ENCODE measurements around the gene ARF4.

ARF4 gene

GRCh38 chr3:57582474-57583168 lies 14.5 kb downstream of the ARF4 start:
- H3K27ac ChIP-seq (ENCODE audit: low read length) = no peak overlapping the region
- DNase-seq (ENCODE audit: low read depth, low spot score) = no peak
- no CpG with 5 or more reads among the region's 7 CpGs for WGBS (ENCODE audit: insufficient coverage, insufficient read length)
- no peaks in the 10 kb centered on the region; the same call in 1 of the 2 replicates for H3K36me3 ChIP-seq (ENCODE audit: control insufficient read depth, insufficient read depth, low read length)
- H3K4me3 ChIP-seq (ENCODE audit: low read length) = no peak overlapping the region
- H3K4me1 ChIP-seq (ENCODE audit: control insufficient read depth, insufficient read depth, low read length) = no peaks in the 10 kb centered on the region
- H3K27me3 ChIP-seq (ENCODE audit: control insufficient read depth, insufficient read depth, low read length) = no peaks in the 10 kb centered on the region
- H3K9me3 ChIP-seq (ENCODE audit: control insufficient read depth, insufficient read depth, low read length) = no peaks in the 10 kb centered on the region

GRCh38 chr3:57577801-57578200 lies 19.3 kb downstream of the ARF4 start:
- no peak overlapping the region for H3K27ac ChIP-seq (ENCODE audit: low read length)
- no peaks in the 10 kb centered on the region for H3K9me3 ChIP-seq (ENCODE audit: control insufficient read depth, insufficient read depth, low read length)
- H3K36me3 ChIP-seq (ENCODE audit: control insufficient read depth, insufficient read depth, low read length) = peaks cover 3% of the 10 kb centered on the region; the same call in 1 of the 2 replicates
- no peak for DNase-seq (ENCODE audit: low read depth, low spot score)
- no peak overlapping the region for H3K4me3 ChIP-seq (ENCODE audit: low read length)
- no CpG with 5 or more reads among the region's 9 CpGs for WGBS (ENCODE audit: insufficient coverage, insufficient read length)
- no peaks in the 10 kb centered on the region for H3K27me3 ChIP-seq (ENCODE audit: control insufficient read depth, insufficient read depth, low read length)
- no peaks in the 10 kb centered on the region for H3K4me1 ChIP-seq (ENCODE audit: control insufficient read depth, insufficient read depth, low read length)

GRCh38 chr3:57575966-57576626 lies 21.0 kb downstream of the ARF4 start:
- Histone ChIP-seq H3K9me3 (ENCODE audit: control insufficient read depth, insufficient read depth, low read length) (no peaks in the 10 kb centered on the region), H3K27ac (ENCODE audit: low read length) (no peak overlapping the region), H3K27me3 (ENCODE audit: control insufficient read depth, insufficient read depth, low read length) (no peaks in the 10 kb centered on the region), H3K4me1 (ENCODE audit: control insufficient read depth, insufficient read depth, low read length) (no peaks in the 10 kb centered on the region), H3K36me3 (ENCODE audit: control insufficient read depth, insufficient read depth, low read length) (peaks cover 3% of the 10 kb centered on the region; the same call in 1 of the 2 replicates), H3K4me3 (ENCODE audit: low read length) (no peak overlapping the region)
- DNase-seq (ENCODE audit: low read depth, low spot score) = no peak
- no CpG with 5 or more reads among the region's 3 CpGs for WGBS (ENCODE audit: insufficient coverage, insufficient read length)

- H3K27me3 ChIP-seq (ENCODE audit: control insufficient read depth, insufficient read depth, low read length) = no peaks in the 10 kb centered on the region
- WGBS (ENCODE audit: insufficient coverage, insufficient read length) = no CpG with 5 or more reads among the region's 3 CpGs
- no peaks in the 10 kb centered on the region for H3K9me3 ChIP-seq (ENCODE audit: control insufficient read depth, insufficient read depth, low read length)
- H3K4me3 ChIP-seq (ENCODE audit: low read length) = no peak overlapping the region
- DNase-seq (ENCODE audit: low read depth, low spot score) = no peak
- peaks cover 3% of the 10 kb centered on the region; the same call in 1 of the 2 replicates for H3K36me3 ChIP-seq (ENCODE audit: control insufficient read depth, insufficient read depth, low read length)
- H3K27ac ChIP-seq (ENCODE audit: low read length) = no peak overlapping the region
- no peaks in the 10 kb centered on the region for H3K4me1 ChIP-seq (ENCODE audit: control insufficient read depth, insufficient read depth, low read length)
Measured at GRCh38 chr3:57572096-57572495, 25.0 kb downstream of the ARF4 start.

- H3K27me3 ChIP-seq (ENCODE audit: control insufficient read depth, insufficient read depth, low read length) = no peaks in the 10 kb centered on the region
- peaks cover 3% of the 10 kb centered on the region; the same call in 1 of the 2 replicates for H3K36me3 ChIP-seq (ENCODE audit: control insufficient read depth, insufficient read depth, low read length)
- no peak for DNase-seq (ENCODE audit: low read depth, low spot score)
- no peaks in the 10 kb centered on the region for H3K9me3 ChIP-seq (ENCODE audit: control insufficient read depth, insufficient read depth, low read length)
- no peak overlapping the region for H3K4me3 ChIP-seq (ENCODE audit: low read length)
- WGBS (ENCODE audit: insufficient coverage, insufficient read length) = no CpG with 5 or more reads among the region's 2 CpGs
- no peaks in the 10 kb centered on the region for H3K4me1 ChIP-seq (ENCODE audit: control insufficient read depth, insufficient read depth, low read length)
- H3K27ac ChIP-seq (ENCODE audit: low read length) = no peak overlapping the region
Measured at GRCh38 chr3:57570878-57571277, 26.3 kb downstream of the ARF4 start.

GRCh38 chr3:57569859-57570450 lies 27.2 kb downstream of the ARF4 start:
- H3K36me3 ChIP-seq (ENCODE audit: control insufficient read depth, insufficient read depth, low read length) = peaks cover 3% of the 10 kb centered on the region; the same call in 1 of the 2 replicates
- H3K27me3 ChIP-seq (ENCODE audit: control insufficient read depth, insufficient read depth, low read length) = no peaks in the 10 kb centered on the region
- H3K4me1 ChIP-seq (ENCODE audit: control insufficient read depth, insufficient read depth, low read length) = no peaks in the 10 kb centered on the region

GRCh38 chr3:57559526-57559925 lies 37.6 kb downstream of the ARF4 start:
- no peaks in the 10 kb centered on the region for H3K9me3 ChIP-seq (ENCODE audit: control insufficient read depth, insufficient read depth, low read length)
- no peak overlapping the region for H3K27ac ChIP-seq (ENCODE audit: low read length)
- H3K27me3 ChIP-seq (ENCODE audit: control insufficient read depth, insufficient read depth, low read length) = no peaks in the 10 kb centered on the region
- no peak overlapping the region for H3K4me3 ChIP-seq (ENCODE audit: low read length)
- H3K36me3 ChIP-seq (ENCODE audit: control insufficient read depth, insufficient read depth, low read length) = peaks cover 4% of the 10 kb centered on the region; the same call in 1 of the 2 replicates
- DNase-seq (ENCODE audit: low read depth, low spot score) = no peak
- WGBS (ENCODE audit: insufficient coverage, insufficient read length) = no CpG with 5 or more reads among the region's 1 CpG
- H3K4me1 ChIP-seq (ENCODE audit: control insufficient read depth, insufficient read depth, low read length) = peaks cover 4% of the 10 kb centered on the region; the same call in 1 of the 2 replicates

More at GRCh38 chr3:57569859-57570450, 27.2 kb downstream of the ARF4 start:
- Histone ChIP-seq H3K27ac (ENCODE audit: low read length) (no peak overlapping the region), H3K4me3 (ENCODE audit: low read length) (no peak overlapping the region), H3K9me3 (ENCODE audit: control insufficient read depth, insufficient read depth, low read length) (no peaks in the 10 kb centered on the region)
- DNase-seq (ENCODE audit: low read depth, low spot score) = no peak
- WGBS (ENCODE audit: insufficient coverage, insufficient read length) = no CpG with 5 or more reads among the region's 6 CpGs

GRCh38 chr3:57557085-57557537 lies 40.0 kb downstream of the ARF4 start:
- Histone ChIP-seq H3K36me3 (ENCODE audit: control insufficient read depth, insufficient read depth, low read length) (peaks cover 4% of the 10 kb centered on the region; the same call in 1 of the 2 replicates), H3K4me1 (ENCODE audit: control insufficient read depth, insufficient read depth, low read length) (peaks cover 4% of the 10 kb centered on the region; the same call in 1 of the 2 replicates), H3K27ac (ENCODE audit: low read length) (no peak overlapping the region), H3K27me3 (ENCODE audit: control insufficient read depth, insufficient read depth, low read length) (no peaks in the 10 kb centered on the region), H3K4me3 (ENCODE audit: low read length) (peak overlapping the region; percentile 71; the same call in 1 of the 2 replicates), H3K9me3 (ENCODE audit: control insufficient read depth, insufficient read depth, low read length) (no peaks in the 10 kb centered on the region)
- WGBS (ENCODE audit: insufficient coverage, insufficient read length) = no CpG with 5 or more reads among the region's 29 CpGs
- DNase-seq (ENCODE audit: low read depth, low spot score) = no peak

GRCh38 chr3:57556459-57557084 lies 40.6 kb downstream of the ARF4 start:
- no peak overlapping the region for H3K27ac ChIP-seq (ENCODE audit: low read length)
- peak overlapping the region; percentile 71 for H3K4me3 ChIP-seq (ENCODE audit: low read length)
- no peaks in the 10 kb centered on the region for H3K27me3 ChIP-seq (ENCODE audit: control insufficient read depth, insufficient read depth, low read length)
- H3K9me3 ChIP-seq (ENCODE audit: control insufficient read depth, insufficient read depth, low read length) = no peaks in the 10 kb centered on the region
- peaks cover 4% of the 10 kb centered on the region; the same call in 1 of the 2 replicates for H3K4me1 ChIP-seq (ENCODE audit: control insufficient read depth, insufficient read depth, low read length)
- DNase-seq (ENCODE audit: low read depth, low spot score) = no peak
- WGBS (ENCODE audit: insufficient coverage, insufficient read length) = no CpG with 5 or more reads among the region's 54 CpGs
- H3K36me3 ChIP-seq (ENCODE audit: control insufficient read depth, insufficient read depth, low read length) = peaks cover 4% of the 10 kb centered on the region; the same call in 1 of the 2 replicates

Measured in iPS DF 6.9 (cell line).